HG03439 (cell line): ENCODE results near the gene CADPS2.
"Not testable (repeated sequence)": the region's sequence is repeated elsewhere in the genome, so short reads cannot be mapped to it uniquely, and the experiment has no call there.

Experiments used
- ATAC-seq: cut with Tn5 transposase; IDR thresholded peaks from one replicate; pipeline ENCODE4 v1.9.1; 2021; ENCODE audit warnings: mild to moderate bottlenecking, moderate library complexity; ENCODE audit not compliant: unreplicated experiment

Gene CADPS2

DNA sequence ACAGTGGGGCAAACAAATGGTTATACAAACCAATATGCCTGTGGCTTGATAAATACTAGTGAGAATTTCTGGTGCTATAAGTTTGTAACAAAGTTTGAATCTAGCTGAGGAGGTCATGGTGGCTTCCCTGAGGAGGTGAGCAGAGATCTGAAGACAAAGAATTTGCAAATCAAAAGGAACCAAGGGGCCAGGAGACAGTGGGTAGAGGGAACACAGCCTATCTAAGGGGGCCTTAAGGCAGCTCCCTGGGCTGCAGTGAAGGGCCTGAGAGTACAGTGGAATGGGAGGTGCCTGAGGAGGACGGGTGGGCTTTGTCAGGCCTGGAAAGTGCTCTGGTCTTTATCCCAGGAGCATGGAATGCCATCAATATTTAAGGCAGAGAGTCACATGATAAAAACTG, 209.1 kb downstream of the CADPS2 start:
- no peak for ATAC-seq

DNA sequence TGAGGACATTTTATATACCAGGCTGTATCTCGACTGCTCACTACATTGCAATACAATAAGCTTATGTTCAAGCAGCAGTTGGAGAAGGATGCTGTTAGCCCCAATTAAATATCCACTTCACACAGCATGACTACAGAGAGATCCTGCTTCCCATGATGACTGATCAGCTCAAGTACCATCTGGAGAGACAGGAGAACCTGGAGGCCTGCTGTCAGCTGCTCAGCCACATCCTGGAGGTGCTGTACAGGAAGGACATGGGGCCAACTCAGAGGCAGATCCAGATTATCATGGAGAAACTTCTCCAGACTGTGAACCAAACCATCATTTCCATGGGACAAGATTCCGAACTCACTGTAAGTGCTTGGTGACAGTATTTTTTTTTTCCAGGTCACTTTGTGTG, 209.8 kb downstream of the CADPS2 start:
- ATAC-seq = no peak

DNA sequence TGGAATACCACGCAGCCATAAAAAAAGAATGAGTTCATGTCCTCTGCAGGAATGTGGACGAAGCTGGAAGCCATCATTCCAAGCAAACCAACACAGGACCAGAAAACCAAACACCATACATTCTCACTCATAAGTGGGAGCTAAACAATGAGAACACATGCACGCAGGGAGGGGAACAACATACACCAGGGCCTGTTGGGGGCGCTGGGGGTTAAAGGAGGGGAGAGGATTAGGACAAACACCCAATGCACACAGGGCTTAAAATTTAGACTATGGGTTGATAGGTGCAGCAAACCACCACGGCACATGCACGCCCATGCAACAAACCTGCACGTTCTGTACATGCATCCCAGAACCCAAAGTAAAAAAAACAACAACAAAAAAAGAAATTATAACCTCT, 210.6 kb downstream of the CADPS2 start:
- no peak for ATAC-seq

DNA sequence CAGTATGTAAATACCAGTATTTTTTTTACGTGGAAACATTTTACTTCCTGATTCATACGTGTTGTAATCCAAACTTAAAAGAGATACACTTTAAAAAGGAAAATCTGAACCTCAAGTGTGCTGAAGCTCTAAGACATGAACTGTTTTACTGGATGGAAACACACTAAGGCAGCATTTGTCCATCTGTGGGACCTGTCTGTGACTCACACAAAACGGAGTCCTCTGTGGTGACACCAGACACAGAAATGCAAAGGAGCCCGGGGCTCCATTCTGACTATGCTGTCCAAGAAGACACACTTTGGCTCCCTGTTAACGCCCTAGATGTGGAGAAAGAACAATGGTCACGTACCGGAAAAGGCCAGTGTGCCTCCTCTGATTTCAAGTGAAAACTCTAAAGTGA, 211.2 kb downstream of the CADPS2 start:
- no peak for ATAC-seq

DNA sequence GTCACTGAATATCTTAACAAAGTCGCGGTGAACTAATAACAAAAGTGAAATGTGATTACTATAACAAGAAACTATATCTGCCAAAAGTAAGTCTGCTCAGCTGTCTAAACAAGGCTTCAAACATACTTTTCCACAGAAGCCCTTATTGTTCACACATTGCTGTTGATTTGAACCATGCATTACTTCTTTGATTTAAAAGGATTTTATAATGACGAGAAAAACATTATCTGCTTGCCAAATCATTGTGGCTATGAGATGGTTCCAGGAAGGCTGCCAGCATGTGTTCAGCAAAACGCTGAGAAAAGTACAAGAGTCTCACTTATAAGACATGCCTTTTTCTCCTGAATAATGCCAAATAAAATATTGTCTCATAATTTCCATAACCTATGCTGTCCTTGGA, 211.8 kb downstream of the CADPS2 start:
- ATAC-seq = no peak

DNA sequence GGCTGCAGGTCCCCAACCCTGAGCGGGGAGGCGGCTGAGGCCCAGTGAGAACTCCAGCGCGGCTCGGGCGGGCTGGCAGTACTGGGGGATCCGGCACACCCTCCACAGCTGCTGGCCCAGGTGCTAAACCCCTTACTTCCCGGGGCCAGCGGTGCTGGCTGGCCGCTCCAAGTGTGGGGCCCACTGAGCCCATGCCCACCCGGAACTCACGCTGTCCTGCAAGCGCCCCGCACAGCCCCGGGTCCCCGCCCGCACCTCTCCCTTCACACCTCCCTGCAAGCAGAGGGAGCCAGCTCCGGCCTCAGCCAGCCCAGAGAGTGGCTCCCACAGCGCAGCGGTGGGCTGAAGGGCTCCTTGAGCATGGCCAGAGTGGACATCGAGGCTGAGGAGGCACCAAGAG, 212.3 kb downstream of the CADPS2 start:
- ATAC-seq = no peak

DNA sequence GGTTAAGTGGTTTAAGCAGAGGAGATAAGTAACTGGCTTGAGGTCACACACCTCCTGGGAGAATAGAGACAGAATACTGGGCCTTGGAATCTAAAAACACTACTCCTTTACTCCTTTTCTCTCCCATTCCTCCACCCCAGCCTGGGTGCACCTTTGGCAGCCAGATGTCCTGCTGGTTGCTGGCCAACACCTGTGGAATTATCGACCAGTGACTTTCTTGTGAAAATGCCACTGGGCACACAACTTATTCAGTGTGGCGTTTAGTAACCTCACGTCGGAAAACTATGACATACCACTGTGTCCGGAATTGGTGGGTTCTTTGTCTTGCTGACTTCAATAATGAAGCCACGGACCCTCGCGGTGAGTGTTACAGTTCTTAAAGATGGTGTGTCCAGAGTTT, 213.7 kb downstream of the CADPS2 start:
- ATAC-seq = no peak

DNA sequence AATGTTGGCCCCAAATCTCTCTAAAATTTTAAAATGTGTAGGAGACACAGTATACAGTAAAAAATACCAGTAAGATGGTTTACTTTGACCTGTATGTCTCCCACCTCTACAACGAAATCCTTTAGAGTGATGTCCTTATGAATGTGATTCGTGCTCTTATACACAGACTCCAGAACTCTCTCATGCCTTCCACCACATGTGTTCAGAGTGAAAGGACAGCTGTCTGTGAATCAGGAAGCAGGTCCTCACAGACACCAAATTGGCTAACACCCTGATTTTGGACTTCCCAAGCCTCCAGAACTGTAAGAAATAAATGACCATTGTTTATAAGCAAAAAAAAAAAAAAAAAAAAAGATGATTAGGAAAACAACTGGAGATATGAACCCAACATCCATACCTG, 222.5 kb downstream of the CADPS2 start:
- no peak for ATAC-seq

DNA sequence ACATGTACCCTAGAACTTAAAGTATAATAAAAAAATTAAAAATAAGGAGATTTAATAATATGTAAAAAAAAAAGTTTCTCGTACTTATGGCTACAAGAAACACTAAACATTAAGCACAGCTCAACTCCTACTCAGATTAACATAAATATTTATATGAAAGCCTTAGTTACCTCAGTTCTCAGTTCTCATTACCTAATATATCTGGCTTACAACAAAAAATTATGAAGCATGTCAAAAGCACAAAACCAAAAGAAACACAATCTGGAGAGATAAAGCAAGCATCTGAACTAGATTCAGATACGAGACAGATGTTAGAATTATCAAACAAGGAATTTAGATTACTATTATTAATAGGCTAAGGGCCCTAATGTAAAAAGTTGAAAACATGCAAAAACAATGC, 227.4 kb downstream of the CADPS2 start:
- ATAC-seq = no peak

DNA sequence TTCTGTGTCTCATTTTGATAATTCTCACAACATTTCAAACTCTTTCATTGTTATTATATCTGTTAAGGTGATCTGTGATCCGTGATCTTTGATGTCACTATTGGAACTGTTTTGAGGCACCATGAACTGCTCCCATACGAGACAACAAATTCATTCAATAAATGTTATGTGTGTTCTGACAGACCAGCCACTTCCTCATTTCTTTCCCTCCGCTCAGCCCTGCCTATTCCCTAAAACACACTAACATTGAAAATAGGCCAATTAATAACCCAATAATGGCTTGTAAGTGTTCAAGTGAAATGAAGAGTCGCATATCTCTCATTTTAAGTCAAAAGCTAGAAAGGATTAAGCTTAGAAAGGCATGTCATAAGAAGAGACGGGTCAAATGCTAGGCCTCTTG, 232.6 kb downstream of the CADPS2 start:
- ATAC-seq = no peak

DNA sequence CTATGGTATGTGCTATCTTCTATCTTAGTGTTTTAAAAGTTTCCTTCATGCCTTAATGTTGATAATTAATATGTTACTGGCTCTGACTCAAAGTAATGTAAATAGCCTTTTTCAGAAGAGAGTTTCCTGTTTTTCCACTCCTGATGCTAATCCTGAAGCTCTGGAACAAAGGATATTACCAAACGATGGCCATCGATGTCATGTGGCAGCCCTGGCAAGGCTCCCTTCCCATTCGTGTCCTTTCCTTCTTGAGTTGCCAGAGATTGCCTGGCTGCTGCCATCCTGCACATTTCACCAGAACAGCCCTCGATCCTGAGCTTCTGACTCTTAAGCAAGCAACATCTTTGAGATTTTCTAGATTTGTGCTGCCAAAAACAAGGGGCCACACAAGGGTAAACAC, 233.4 kb downstream of the CADPS2 start:
- ATAC-seq = no peak

DNA sequence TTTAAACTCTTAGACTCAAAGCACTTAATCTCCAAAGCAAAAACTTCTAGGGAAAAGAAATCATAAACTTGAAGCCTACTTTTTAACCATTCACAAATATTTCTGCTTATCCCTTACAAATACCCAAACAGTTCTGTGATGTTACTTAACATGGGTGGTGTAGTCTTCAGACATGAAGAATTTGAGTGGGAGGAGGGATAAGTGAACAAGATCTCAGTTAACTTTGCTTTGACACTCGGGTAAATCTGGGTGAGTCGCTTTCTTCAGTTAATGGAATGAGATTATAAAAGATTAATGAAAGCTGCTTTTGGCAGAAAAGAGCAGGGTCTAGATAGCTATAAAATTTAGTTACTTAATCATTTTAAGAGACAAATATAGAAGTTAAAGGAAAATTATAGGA, 234.8 kb downstream of the CADPS2 start:
- ATAC-seq = no peak

DNA sequence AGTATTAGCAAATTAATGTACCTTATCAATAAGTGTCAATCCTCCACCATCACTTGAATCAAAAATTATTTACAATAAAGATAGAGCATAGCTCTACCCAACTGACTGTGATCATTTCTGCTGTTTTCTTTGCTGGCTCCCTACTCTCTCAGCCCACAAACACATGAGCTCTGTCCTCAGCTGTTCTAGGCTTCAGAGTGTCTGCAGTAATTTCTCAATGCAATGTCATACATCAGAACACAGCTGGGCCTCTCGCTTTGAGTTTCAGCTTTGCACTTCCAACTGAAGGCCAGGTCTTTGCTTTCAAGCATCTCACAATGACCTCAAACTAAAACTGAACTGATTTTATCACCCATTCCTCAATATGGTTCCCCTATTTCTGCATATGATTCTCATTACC, 243.0 kb downstream of the CADPS2 start:
- no peak for ATAC-seq

DNA sequence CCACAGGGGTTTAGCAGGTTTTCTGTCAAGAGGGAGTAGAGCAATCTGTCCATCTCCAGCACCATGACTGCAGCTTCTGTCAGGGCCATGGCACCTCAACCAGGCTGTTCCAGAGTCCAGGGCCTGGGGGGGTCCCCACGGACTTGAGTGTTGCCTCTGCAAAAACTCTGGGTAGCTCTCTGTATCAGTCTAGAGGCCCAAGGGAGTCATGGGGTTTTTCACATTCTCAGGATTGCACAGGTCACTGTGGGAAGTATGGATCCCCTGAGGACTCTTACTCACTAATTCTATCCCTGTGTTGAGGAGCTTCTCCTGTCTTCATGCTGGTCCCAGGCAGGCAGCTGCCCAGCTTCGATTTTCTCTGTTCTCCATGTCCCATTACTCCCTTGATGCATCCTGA, 247.8 kb downstream of the CADPS2 start:
- ATAC-seq = no peak

DNA sequence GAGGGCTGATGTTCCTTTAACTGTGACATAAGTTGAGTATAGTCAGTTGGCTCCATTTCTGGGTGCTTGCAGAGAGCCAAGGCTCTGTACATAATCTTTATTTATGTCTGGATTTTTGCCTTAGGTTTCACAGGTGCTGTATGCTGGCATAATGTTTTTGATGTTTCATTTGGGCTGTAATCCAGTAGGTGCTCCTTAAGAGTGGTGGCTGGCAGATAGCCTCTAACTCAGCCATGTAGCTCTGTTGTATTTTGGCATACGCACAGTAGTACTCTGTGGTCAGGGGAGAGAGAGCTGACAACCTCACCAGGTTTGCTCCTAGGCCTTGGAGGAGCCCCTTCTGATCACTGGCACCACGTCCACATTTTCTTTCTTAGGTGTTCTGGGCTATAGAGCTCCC, 248.5 kb downstream of the CADPS2 start:
- ATAC-seq = no peak

DNA sequence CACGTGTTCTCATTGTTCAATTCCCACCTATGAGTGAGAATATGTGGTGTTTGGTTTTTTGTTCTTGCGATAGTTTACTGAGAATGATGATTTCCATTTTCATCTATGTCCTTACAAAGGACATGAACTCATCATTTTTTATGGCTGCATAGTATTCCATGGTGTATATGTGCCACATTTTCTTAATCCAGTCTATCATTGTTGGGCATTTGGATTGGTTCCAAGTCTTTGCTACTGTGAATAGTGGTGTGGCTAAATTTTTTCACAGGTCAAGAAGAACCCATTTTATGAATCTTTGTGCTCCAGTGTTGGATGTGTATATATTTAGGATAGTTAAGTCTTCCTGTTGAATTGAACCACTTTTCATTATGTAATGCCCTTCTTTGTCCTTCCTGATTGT, 250.8 kb downstream of the CADPS2 start:
- not testable (repeated sequence) for ATAC-seq

DNA sequence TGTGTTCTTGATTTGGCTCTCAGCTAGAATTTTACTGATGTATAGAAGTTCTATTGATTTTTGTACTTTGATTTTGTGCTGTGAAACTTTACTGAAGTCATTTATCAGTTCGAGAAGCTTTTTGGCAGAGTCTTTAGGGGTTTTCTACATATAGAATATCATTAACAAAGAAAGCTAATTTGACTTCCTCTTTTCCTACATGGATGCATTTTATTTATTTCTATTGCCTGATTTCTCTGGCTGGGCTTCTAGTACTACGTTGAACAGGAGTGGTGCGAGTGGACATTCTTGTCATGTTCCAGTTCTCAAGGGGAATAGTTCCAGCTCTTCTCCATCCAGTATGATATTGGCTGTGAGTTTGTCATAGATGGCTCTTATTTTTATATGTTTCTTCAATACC, 252.8 kb downstream of the CADPS2 start:
- ATAC-seq = no peak

DNA sequence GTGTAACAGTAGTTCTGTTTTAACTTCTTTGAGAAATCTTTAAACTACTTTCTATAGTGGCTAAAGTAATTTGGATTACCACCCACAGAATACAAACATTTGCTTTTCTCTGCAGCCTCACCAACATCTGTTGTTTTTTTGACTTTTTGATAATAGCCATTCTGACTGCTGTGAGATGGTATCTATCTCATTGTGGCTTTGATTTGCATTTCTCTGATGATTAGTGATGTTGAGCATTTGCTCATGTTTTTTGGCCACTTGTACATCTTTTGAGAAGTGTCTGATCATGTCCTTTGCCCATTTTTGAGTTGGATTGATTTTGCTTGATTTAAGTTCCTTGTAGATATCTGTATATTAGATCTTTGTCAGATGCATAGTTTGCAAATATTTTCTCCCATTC, 254.0 kb downstream of the CADPS2 start:
- ATAC-seq = no peak

DNA sequence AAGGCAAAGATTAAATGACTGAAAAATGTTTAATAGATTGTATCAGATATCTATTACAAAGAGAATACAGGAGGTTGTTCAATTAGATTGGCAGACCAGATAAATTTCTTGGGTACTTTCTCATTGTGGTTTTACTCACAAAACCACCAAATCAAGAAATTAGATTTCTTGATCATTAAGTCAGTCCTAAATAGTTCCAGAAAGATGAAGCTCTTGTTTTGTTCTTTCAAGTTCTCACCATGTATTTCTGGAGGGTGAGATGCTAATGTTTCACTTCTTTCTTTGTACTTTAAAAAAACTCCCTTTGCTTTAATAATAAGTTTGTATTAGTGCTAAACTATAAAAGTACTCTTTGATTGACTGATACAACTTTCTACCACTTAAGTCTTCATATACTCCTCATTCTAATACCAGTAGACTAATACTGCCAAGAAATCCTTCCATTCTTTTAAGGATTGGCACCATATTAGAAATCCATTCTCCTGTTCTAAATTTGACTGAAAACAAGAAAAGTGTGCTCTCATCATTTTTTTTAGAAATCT, 256.8 kb downstream of the CADPS2 start:
- no peak for ATAC-seq

DNA sequence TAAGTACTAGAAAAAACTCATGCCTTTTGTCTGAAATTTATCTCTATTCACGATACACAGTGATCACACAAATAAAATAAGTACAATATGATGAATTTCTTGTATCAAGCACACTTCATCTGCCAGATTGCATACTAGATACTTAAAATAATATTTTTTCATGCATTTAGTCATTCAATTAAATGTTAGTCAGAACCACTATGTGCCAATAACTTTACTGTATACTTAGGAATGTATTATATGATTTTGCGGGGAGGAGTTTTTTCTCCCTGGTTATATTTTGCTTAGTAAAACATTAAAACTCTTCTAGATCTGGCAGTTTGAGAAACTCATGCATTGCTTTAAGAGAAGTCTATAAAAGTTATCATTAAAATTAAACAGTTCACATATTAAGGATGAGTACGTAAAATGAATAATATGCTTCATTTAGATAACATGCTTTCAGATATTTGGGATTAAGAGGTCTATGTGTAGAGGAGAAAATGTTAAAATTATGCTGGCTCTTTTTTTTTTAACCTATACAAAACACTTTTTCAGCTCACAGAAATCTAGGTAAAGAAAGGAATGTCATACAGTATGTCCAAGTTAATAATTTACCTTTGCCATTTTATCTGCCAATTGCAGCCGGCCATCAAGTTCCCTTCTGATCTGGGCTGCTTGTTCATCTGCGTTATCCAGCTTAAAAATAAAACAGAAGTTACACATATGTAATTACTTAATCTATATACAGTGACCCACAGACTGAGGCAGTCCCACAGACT, 257.4 kb downstream of the CADPS2 start:
- ATAC-seq = no peak

DNA sequence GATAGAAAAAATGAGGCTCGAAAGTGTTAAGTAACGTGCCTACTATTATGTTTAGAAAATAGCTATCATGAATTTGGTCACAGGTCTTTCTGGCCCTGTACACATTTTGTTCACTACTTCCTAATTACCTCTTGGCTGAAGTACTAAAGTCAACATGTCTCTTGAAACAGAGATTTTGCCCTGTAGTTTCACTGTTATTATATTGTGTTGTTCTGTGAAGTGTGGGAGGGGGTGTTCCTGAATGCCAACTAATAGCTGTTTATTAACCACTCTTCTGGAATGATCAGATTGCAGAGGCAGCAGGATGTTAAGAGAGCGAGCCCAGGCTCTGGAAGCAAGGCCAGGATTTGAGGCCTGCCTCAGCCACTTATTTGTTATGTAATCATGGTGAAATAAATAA, 259.5 kb downstream of the CADPS2 start:
- no peak for ATAC-seq

DNA sequence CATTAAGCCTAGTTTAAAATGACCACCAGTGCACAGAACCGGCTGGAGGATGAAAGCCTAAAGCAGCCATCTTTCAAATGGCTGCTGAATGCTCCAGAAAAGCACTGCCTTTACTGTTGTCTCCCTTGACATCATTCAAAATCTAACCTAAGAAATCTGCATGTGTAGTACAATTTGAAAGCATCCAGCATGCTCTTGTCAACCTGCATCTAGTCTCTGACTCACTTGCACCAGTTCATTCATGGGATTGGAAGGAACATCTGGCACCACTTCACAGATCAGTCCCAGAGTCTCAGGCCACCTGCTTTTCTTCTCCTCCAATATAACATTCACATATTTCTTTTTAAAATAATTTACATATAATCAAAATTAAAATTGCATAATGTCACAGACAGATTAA, 263.6 kb downstream of the CADPS2 start:
- ATAC-seq = no peak

DNA sequence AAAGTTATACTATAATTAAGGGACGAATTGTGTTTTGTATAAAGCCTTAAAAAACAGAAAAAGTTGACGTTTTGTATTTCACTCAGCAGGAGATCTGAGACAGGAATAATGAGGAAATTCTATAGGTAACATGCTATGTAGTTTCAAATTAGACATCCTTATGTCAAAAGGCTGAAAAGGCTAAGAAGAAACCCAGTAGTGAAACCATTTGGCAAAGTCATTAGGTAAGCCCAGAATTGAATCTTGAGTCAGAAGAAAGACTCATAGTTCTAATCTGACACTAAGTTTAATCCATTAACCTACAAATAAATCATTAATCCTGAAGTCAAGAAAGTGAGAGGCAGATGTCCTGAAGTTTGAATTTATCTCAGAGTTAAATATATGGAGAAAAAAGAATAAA, 266.6 kb downstream of the CADPS2 start:
- ATAC-seq = no peak
